CD4-positive, alpha-beta T cell treated with Interleukin-10 for 1 hour (primary cell): ENCODE data around the gene KANK3.
A peak's percentile ranks its signal among the peaks of the same experiment; 100 is the strongest.
"Not testable (repeated sequence)": the region's sequence is repeated elsewhere in the genome, so short reads cannot be mapped to it uniquely, and the experiment has no call there.

ENCODE experiments used
- DNase-seq: peaks from one replicate; pipeline ENCODE4 v3.0.0-alpha.2; 2020

Gene KANK3

DNA sequence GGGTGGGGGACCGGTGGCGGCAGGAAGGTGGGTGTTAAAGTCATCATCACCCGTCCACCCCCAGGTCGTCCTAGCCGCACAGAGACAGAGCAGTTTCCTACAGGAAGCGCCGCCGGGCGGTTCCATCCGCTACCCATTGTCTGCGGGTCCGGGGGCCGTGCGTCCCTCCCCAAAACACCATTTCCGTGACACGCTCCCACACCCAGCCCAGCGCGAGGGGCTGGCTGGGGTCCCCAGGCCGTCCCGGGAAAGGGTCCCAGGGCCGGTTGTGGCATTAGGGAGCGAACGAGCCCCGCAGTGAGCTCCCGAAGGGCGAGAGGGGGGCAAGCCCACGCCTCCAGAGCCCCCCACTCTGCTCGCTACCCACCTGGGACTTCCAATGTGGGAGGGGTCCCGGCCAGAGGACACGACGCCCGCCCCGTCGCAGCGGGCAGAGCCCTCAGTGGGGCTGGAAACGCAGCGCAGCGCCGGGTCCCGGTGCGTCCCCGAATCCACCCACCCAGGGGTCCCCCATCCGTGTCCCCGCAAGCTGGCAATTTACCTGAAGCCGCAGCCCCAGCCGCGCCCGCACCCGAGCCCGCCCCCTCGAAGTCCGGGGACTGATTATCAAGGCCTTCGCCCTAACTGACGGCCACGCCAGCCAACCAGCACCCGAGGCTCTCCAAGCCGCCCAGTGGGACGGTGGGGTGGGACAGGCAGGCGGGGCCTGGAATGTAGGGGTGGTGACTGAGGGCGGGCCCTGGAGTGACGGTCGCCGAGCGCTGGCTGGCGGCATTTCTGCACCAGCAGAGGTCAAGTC, at the start of gene KANK3:
TSS of gene KANK3 (minus strand) at position 579 of the 799 bp plus-strand sequence. CDS start 5,434 bp downstream, outside the sequence.
- DNase-seq, result peak; percentile 95

DNA sequence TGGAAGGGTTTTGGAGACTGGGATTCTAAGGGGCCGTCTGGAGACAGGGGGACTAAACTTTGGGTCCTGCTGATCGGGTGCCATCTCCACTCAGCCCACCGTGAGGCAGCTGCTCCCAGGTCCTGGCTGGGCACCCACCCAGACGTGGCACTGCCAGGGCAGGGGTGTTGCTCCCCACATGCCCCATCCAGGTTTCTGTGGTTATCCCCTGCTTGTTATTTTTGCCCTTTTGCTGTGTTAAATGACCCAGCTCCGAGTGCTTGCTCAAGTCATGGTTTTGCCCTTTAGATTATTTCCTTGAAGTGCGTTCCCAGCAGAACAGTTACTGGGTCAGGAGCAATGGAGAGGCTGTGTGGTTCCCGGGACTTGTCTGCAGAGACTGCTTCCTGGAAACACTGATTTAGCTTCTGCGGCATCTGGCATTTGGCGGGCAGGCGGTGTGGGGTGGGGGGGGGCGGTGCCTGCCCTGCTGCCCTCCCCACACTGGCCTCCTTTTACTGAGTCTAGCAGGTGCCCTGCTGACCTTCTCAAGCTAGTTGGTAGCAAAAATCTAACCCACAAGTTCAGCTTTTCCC, 49.0 kb upstream of the KANK3 start:
- DNase-seq, result no peak

DNA sequence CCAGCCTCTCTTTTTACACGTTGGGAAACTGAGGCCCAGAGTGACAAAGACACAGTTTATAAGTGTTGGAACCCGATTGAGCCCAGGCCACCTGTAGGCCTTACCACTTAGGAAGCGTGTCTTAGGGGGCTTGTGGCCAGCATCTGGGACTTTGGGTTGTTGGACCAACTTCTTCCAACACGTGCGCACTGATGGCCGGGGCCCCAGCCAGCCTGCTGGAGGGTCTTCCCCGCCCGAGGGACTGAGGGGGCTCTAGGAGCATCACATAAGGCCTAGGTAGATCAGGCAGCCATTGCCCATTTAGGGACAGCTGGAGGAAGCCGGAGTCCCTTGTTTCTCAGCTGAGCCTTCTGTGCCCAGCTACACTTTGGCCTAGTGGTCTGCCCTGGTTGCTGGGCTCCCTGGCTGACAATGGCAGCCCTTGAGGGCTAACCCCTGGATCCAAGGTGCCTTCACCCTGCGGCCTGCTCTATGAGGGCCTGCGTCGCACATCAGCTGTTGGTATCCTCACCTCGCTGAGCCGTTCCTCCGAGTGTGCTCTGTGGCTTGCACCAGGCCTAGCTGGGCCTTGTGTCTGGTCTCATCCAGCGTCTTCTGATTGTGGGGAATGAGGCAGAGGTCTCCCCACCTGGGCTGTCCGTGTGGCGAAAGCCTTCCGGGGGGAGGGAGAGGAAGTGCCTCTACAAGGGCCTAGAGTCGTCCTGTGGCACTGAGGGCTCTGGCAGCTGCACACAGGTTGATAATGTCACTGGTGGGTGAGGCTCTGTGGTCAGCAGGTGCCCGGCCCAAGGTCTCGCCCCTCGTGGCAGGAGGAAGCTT, 48.3 kb upstream of the KANK3 start:
- DNase-seq, result no peak

DNA sequence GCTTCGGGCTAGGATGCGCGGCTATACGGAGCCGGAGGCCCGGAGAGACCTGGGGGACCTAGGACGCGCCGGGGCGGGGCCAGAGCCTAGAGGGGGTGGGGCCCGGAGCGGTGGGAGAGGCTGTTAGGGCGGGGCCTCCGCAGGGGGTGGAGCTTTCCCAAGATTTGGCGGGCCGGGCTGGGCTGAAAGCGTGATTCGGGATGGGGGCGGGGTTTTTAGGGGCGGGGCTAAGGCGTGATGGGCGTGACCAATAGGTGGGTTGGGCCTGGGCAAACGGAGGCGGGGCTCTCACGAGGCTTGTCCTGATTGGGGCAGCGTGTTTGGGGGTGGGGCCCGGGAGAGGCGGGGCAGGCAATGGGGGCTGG, 47.5 kb upstream of the KANK3 start:
- peak; percentile 94 for DNase-seq

- peak; percentile 100 for DNase-seq
Observed at GRCh38 chr19:8389891-8390616, 47.0 kb upstream of the KANK3 start, which contains the start of gene RAB11B. Gene RAB11B (plus strand): TSS chr19:8390360. CDS start chr19:8390417, 57 bp downstream.

DNA sequence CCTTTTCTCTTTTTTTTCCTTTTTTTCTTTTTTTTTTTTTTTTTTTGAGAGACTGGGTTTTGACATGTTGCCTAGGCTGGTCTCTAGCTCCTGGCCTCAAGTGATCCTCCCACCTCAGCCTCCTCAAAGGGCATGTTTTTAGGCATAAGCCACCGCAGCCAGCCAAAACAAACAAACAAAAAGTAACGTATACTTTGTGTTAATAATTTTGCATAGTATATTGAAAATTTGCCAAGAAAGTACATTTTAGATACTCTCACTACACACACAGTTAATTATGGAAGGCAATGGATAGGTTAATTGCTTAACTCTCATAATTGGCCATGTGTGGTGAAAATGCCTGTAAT, 45.5 kb upstream of the KANK3 start:
- no peak for DNase-seq

DNA sequence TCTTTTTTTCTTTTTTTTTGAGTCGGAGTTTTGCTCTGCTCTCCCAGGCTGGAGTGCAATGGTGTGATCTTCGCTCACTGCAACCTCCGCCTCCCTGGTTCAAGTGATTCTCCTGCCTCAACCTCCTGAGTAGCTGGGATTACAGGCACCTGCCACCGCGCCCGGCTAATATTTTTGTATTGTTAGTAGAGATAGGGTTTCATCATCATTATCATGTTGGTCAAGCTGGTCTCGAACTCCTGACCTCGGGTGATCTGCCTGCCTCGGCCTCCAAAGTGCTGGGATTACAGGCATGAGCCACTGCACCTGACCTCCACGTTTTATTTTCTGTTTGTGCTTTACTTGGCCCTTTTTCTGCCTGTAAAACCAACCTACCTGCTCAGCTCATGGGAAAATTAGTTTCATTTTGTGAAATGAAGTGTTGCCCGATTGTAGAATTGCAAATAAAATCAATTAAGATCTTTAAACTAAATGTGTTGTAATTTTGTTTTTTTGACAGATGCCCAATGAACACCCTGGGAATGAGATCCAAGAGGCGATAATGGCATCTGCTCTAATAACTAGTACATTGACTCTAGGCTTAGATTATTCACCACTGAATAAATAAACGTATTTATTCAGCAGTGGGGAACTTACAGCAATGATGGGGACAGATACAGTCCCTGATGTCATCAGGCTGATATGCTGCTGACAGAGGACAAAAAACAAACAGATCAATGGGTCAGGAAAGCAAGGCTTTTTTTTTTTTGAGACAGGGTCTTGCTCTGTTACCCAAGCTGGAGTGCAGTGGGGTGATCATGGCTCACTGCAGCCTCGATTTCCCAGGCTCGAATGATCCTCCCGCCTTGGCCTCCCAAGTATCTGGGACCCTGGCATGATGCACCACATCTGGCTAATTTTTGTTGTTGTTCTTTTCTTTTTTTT, 44.9 kb upstream of the KANK3 start:
- no peak for DNase-seq

DNA sequence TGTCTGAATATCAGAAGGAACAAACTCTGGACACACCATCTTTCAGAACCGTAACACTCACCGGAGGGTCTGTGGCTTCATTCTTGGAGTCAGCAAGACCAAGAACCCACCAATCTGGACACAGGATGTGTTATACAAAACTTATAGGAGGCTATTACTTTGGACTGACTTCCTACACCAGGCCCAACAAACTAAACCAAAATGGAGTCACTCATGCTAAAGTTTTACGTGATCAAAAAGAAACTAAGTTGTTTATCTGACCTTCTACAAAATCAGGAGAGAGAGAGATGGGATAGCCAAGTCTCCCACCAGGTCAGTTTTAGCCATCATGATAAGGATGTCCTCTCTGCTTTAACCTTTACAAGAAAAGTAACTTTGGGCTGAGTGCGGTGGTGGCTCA, 43.9 kb upstream of the KANK3 start:
- DNase-seq, result no peak

DNA sequence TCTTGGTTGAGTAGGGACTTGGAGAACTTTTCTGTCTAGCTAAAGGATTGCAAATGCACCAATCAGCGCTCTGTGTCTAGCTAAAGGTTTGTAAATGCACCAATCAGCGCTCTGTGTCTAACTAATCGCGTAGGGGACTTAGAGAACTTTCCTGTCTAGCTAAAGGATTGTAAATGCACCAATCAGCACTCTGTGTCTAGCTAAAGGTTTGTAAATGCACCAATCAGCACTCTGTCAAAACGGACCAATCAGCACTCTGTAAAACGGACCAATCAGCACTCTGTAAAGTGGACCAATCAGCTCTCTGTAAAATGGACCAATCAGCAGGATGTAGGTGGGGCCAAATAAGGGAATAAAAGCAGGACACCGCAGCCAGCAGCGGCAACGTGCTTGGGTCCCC, 43.4 kb upstream of the KANK3 start:
- DNase-seq, result not testable (repeated sequence)

DNA sequence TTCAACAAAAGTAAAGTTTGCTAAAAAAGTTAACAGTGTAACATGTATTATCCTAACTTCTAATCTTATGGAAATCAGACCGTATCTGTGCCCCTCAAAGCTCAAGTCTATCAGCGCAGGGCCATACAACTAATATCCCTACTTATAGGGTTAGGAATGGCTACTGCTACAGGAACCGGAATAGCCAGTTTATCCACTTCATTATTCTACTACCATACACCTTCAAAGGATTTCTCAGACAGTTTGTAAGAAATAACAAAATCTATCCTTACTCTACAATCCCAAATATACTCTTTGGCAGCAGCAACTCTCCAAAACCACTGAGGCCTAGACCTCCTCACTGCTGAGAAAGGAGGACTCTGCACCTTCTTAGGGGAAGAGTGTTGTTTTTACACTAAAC, 42.5 kb upstream of the KANK3 start:
- DNase-seq, result not testable (repeated sequence)

- DNase-seq, result not testable (repeated sequence)
Observed at GRCh38 chr19:8385103-8385502, 42.0 kb upstream of the KANK3 start.

- DNase-seq, result not testable (repeated sequence)
Observed at GRCh38 chr19:8384569-8384968, 41.5 kb upstream of the KANK3 start.

- not testable (repeated sequence) for DNase-seq
Observed at GRCh38 chr19:8379156-8379891, 36.3 kb upstream of the KANK3 start.

GRCh38 chr19:8377598-8377997, 34.5 kb upstream of the KANK3 start:
- DNase-seq, result no peak

GRCh38 chr19:8376373-8376974, 33.4 kb upstream of the KANK3 start:
- DNase-seq, result not testable (repeated sequence)

GRCh38 chr19:8375766-8376165, 32.7 kb upstream of the KANK3 start:
- DNase-seq, result not testable (repeated sequence)

- no peak for DNase-seq
Observed at GRCh38 chr19:8373867-8374813, 31.1 kb upstream of the KANK3 start.

DNA sequence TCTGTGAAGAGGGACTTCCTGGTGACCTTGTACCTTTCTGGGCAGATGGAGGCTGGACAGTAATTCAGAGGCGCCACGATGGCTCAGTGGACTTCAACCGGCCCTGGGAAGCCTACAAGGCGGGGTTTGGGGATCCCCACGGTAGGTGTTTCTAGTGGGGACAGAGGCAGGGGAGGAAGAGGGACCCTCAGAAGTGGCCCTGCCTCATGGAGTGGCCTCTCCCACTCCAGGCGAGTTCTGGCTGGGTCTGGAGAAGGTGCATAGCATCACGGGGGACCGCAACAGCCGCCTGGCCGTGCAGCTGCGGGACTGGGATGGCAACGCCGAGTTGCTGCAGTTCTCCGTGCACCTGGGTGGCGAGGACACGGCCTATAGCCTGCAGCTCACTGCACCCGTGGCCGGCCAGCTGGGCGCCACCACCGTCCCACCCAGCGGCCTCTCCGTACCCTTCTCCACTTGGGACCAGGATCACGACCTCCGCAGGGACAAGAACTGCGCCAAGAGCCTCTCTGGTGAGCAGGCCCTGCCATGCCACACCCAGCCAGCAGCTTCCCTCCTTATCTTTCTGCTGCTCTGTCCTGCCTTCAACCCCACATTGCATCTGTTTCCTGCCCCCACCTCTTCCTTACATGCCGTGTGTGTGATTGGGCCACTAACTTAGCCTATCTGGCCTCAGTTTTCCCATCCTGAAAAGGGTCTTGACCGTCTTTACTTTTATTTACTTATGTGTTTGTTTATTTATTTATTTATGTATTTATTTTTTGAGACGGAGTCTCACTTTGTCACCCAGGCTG, 28.1 kb upstream of the KANK3 start:
- no peak for DNase-seq
